Gastroesophageal sphincter (tissue), 3 donors: ENCODE measurements around the gene TACC3.

Experiments used
- EP300 ChIP-seq: sonication (generic); formaldehyde crosslinking; IDR thresholded peaks from one replicate; pipeline ENCODE4 v1.6.1; 2017; ENCODE audit warnings: antibody characterized with exemption, mild to moderate bottlenecking
- POLR2A ChIP-seq, 2 donors: fragments of 450-650 bp; IDR thresholded peaks; one replicate each; pipeline ENCODE4 v1.6.1; 2017; ENCODE audit warnings: antibody characterized with exemption in 2 of 2, mild to moderate bottlenecking in 2 of 2, moderate library complexity in 1 of 2
- TF ChIP-seq, protein P1 (sequence below), 4 experiments: fragments of 200-600 bp in 2 of 4; fragments of 450-650 bp in 2 of 4; sonication (generic) in 1 of 4; IDR thresholded peaks; one replicate each; pipeline ENCODE4 v1.5.1; 2017 to 2019; ENCODE audit warnings: antibody characterized with exemption in 4 of 4, mild to moderate bottlenecking in 2 of 4, moderate library complexity in 2 of 4

DNA sequence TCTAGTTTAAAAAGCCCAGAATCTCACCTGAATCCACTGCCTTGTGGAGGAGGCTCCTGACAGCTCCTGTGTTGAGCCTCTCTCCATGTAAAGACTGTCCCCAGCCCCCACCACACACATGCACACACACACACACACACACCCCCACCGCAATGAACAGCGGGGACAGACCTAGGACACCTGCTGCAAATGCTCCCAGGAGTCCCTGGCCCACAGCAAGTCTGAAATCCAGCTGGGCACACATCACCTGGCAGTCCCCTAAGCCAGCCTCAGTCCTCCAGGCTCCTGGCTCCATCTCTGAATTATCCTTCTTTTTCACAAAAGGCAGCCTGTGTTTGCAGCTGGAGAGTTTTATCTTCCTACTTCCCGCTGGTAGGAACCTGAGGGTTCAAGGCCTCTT is 30.6 kb upstream of the TACC3 start:
- TF ChIP-seq, protein P1, sequence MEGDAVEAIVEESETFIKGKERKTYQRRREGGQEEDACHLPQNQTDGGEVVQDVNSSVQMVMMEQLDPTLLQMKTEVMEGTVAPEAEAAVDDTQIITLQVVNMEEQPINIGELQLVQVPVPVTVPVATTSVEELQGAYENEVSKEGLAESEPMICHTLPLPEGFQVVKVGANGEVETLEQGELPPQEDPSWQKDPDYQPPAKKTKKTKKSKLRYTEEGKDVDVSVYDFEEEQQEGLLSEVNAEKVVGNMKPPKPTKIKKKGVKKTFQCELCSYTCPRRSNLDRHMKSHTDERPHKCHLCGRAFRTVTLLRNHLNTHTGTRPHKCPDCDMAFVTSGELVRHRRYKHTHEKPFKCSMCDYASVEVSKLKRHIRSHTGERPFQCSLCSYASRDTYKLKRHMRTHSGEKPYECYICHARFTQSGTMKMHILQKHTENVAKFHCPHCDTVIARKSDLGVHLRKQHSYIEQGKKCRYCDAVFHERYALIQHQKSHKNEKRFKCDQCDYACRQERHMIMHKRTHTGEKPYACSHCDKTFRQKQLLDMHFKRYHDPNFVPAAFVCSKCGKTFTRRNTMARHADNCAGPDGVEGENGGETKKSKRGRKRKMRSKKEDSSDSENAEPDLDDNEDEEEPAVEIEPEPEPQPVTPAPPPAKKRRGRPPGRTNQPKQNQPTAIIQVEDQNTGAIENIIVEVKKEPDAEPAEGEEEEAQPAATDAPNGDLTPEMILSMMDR (IDR thresholded peaks at IDR 0.05), result no peak
- TF ChIP-seq POLR2A (IDR thresholded peaks at IDR 0.05) (no peak), EP300 (no peak)
